HG03060 (cell line): Measurements from ENCODE around the gene SV2B.

Experiments
- ATAC-seq: cut with Tn5 transposase; IDR thresholded peaks from one replicate; pipeline ENCODE4 v1.9.1; 2021; ENCODE audit warnings: low read depth, moderate number of reproducible peaks; ENCODE audit not compliant: unreplicated experiment

Gene SV2B

GRCh38 chr15:91259077-91259476 is 159.0 kb downstream of the SV2B start:
- ATAC-seq: no peak

- no peak for ATAC-seq
Observed at GRCh38 chr15:91261345-91261744, 161.3 kb downstream of the SV2B start.

- ATAC-seq: no peak
Observed at GRCh38 chr15:91263632-91264531, 163.8 kb downstream of the SV2B start.

- ATAC-seq: no peak
Observed at GRCh38 chr15:91264651-91265351, 164.7 kb downstream of the SV2B start.

GRCh38 chr15:91265416-91265940 is 165.4 kb downstream of the SV2B start:
- ATAC-seq: no peak

- no peak for ATAC-seq
Observed at GRCh38 chr15:91268510-91268909, 168.5 kb downstream of the SV2B start.

GRCh38 chr15:91270747-91271146 is 170.7 kb downstream of the SV2B start:
- no peak for ATAC-seq

- ATAC-seq: no peak
Observed at GRCh38 chr15:91271565-91272153, 171.6 kb downstream of the SV2B start.

- ATAC-seq: no peak
Observed at GRCh38 chr15:91275844-91276243, 175.8 kb downstream of the SV2B start.

GRCh38 chr15:91278951-91279350 is 178.9 kb downstream of the SV2B start:
- no peak for ATAC-seq

- no peak for ATAC-seq
Observed at GRCh38 chr15:91279486-91279885, 179.4 kb downstream of the SV2B start.

GRCh38 chr15:91281947-91282346 is 181.9 kb downstream of the SV2B start:
- ATAC-seq: no peak

- ATAC-seq: no peak
Observed at GRCh38 chr15:91282486-91282885, 182.4 kb downstream of the SV2B start.

- no peak for ATAC-seq
Observed at GRCh38 chr15:91283155-91283554, 183.1 kb downstream of the SV2B start.

- no peak for ATAC-seq
Observed at GRCh38 chr15:91284758-91285466, 184.9 kb downstream of the SV2B start.

GRCh38 chr15:91289324-91289723 is 189.3 kb downstream of the SV2B start:
- ATAC-seq: no peak

GRCh38 chr15:91290553-91290952 is 190.5 kb downstream of the SV2B start:
- no peak for ATAC-seq

GRCh38 chr15:91291673-91292072 is 191.6 kb downstream of the SV2B start:
- ATAC-seq: no peak

GRCh38 chr15:91294344-91294743 is 194.3 kb downstream of the SV2B start:
- no peak for ATAC-seq

- no peak for ATAC-seq
Observed at GRCh38 chr15:91294795-91295194, 194.7 kb downstream of the SV2B start.

GRCh38 chr15:91298101-91298500 is 198.0 kb downstream of the SV2B start:
- ATAC-seq: no peak
